ENCODE data around the gene TARS1.

TARS1 gene

DNA sequence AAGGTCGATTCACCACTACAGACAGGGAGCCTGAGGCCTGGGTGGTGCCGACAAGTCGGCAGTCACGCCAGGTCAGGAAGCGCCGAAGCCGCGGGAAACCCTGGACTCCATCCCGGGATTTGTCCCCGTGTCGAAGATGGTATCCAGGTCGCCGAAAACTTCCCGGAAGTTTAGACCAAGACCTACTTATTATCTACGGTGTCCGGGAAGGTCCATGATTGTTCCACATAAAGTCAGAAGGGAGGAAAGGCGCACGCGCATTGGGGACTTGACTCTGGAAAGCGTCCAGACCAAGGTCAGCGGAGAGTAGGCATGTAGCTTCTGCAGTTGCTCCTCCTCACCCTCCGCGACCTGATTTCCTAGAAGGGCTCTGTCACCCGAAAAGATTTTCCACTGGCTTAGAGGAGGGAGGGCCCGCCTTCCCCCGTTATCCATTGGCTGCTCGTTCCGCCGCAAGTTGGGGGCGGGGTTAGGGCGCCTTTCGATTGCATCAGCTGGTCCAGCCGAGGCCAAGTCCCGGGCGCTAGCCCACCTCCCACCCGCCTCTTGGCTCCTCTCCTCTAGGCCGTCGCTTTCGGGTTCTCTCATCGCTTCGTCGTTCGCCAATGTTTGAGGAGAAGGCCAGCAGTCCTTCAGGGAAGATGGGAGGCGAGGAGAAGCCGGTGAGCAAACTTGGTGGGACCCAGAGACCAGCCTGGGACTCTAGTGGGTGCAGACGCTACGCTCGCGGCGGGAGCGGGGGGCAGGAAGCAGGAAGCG, at the start of gene TARS1:
TARS1 (plus strand) TSS at position 484 of the 759 bp plus-strand sequence; CDS start at position 606, 122 bp downstream.
- peak; percentile 67 to 99 (median 94) for DNase-seq

- no peak for DNase-seq
These were observed 42.3 kb upstream of the TARS1 start for GRCh38 chr5:33398501-33398900.

- DNase-seq: no peak
These were observed 40.1 kb upstream of the TARS1 start for GRCh38 chr5:33400675-33401074.

DNA sequence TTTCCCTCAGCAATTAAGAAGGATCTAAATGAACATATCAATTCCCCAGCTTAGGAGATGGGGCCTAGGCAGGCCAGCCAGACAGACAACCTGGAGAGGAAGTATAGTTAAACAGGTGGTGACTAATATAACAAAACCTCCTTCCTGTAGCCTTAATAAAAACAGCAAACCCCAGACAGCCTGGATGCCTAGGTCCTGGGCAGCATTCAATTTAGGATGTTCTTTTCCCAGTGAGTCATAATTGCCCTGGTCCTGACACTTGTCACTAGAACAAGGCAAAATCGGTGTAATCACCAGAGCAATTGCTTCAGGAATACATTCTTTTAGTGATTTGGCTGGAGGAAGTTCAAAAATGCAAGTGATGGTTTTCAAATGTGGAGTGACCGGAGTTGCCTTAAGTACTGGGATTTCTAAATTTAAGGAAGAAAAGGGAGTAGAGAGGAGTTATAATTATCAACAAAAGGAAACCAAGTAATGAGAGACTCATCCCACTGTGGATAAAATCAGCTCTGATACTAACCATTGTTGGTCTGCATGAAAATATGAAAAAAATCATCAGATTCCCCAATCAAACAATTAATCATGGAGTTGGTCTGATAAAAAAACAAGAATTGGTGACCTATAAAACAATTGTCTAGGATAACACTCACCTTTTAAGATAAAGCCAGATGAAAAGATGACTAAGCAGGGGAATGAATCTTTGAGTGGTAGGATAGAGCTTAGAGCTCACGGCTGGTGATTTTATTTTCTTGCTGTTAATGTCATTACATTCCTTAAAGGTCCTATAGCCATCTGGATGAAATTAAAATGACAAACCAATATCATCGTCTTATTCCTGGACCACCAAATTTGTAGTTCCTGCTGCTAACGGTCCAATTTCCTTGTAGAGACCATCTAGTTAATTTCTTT, 39.0 kb upstream of the TARS1 start:
- DNase-seq: no peak

- DNase-seq: no peak
These were observed 37.6 kb upstream of the TARS1 start for GRCh38 chr5:33403187-33403586.

DNA sequence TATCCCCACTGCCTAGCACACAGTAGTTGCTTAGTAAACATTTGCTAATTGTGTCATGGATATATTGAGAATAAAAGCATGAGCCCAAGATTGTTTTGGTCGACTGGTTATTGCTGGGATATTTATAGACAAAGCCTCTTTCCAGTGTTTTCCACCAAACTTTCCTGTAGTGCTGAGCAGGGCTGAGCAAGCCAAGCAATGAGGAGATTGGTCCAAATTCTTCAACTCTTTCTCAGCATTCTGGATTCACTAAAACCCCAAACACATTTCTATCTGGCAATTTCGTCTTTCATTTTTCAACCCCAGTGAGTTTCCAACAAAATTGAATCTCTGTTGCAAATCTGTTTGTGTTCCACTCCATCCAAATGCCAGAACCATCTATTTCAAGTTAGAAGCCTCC, 31.9 kb upstream of the TARS1 start:
- DNase-seq: no peak

DNA sequence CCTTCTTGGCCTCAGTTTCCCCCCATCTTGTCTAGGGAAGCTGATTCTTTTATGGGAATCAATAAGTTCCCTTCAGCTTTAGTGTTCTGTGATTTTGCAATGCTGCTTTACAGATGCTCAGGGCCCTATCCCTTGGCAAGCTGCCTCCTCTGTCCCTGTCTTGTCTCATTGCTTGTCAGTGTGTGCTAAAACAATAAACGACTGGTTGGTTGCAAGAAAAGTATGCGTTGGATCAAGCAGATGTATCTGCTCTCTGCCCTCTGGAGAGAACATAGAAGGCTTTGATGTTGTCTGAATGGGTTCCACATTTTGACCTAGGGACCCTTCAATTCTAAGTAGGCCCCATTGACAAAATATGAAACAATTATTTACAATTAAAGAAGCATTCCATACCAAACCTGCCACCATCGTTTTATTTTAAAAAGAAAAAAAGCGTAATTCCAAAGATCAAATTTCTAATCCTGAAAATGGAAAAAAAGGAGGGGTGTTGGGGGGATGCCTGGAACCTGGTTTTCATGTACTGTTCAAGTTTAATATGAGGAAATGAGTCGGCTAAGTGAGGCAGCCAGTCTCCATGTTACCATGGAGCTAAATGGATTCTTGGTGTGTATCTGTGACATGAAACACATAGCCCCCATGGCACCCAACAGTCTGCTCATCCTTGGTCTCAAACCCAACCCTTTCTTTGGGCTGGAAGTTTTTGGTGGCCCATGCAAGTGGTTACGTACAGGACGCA, 31.2 kb upstream of the TARS1 start:
- DNase-seq: no peak

- no peak for DNase-seq
These were observed 30.5 kb upstream of the TARS1 start for GRCh38 chr5:33410221-33410620.

DNA sequence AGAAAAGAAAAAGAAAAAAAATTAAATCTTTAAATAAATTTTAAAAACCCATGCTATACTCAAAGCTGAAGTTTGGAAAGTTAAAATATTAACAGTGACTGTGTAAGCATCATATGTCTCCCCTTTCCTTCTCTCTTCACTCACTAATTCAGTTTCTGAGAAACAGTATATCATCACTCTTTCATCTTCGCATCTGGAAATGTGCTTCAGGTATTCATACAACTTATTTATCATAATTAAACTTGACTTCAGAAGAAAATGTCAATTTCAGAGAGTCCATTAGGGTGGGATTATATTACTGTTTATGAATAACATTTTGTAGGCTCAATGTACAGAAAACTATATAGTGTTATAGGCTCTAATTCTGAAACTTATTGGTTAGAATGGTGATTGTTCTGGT, 29.3 kb upstream of the TARS1 start:
- DNase-seq: no peak

DNA sequence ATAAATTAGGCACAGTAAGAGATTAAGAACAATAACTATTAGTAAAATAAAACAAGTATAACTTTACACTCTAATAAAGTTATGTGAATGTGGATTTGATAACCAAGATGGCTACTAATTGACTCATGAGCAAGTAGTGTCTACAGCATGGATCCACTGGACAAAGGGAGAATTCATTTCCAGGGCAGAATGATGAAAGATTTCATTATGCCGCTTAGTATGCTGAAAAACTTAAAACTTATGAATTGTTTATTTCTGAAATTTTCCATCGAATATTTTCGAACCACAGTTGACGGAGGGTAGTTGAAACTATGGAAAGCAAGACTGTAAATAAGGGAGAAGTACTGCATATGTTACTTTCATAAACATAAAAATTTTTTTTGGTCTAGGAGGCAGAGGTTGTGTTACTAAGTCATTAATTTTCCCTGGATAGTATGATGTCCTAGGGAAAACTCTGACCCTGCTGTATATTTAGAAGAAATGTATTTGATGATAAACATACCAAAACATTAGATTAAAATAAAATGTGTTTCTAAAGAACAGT, 24.9 kb upstream of the TARS1 start:
- no peak for DNase-seq

- no peak for DNase-seq
These were observed 23.1 kb upstream of the TARS1 start for GRCh38 chr5:33417632-33418031.

DNA sequence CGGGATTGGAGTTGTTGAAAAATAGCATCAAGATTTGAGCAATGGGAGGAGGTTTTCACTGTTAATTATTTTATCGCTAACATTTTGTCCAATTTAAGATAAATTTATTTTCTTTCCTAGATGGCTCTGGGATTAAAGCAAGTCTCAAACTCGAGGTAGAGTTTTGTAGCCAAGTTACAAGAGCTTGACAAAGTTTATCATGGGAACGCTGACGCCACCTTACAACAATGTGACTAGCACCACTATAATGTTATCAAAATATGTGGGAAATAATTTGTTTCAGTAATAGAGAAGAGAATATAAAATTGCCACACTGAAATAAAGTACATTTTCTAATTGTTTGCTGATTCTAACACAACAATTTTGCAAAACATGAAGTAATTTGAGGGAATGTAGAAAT, 19.8 kb upstream of the TARS1 start:
- DNase-seq: no peak

GRCh38 chr5:33422191-33422590, 18.6 kb upstream of the TARS1 start:
- DNase-seq: no peak

DNA sequence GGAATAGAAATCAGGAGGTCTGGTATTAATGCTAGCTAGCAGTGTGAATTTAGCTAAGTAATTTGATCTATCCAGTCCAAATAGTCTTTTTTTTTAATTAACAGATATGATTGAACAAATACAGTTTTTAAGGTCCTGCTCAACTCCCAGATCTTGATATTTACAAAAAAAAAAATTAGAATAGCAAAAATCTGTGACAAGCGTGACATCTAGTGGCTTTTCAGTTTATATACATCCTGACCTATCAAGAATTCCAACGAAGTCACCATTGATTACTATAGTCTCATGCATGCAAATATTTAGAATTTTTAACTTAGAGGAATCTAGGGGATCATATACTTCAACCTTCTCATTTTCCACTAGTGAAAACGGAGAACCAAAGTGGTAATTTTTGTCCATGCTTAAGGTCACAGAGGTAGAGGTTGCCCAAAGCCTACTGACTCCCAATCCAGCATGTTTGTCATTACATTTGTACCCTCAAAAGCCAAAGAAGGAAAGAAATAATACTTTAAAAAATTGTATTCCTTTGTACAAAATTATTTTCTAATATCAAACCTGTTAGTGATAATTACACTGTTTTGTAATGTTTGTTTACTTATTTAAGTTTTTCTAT, 17.6 kb upstream of the TARS1 start:
- DNase-seq: no peak

- no peak for DNase-seq
These were observed 15.5 kb upstream of the TARS1 start for GRCh38 chr5:33425314-33425713.

GRCh38 chr5:33430983-33431382, 9.8 kb upstream of the TARS1 start:
- no peak for DNase-seq

DNA sequence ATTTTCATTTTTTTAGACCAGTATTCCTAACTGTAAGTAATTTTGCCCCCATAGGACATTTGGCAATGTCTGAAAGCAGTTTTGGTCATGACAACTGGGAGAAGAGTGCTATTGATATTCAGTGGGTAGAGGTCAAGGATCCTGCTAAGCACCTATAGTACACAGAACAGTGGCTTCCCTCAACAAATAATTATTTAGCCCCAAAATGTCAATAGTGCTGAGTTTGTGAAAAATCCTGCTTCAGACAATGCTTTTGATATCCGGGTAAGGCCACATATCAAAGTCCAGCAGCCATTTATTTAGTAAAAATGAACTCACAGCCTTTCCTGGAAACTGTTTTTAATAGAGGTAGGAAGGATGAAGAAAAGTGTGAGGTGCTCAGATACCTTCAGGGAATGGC, 8.1 kb upstream of the TARS1 start:
- no peak for DNase-seq

DNA sequence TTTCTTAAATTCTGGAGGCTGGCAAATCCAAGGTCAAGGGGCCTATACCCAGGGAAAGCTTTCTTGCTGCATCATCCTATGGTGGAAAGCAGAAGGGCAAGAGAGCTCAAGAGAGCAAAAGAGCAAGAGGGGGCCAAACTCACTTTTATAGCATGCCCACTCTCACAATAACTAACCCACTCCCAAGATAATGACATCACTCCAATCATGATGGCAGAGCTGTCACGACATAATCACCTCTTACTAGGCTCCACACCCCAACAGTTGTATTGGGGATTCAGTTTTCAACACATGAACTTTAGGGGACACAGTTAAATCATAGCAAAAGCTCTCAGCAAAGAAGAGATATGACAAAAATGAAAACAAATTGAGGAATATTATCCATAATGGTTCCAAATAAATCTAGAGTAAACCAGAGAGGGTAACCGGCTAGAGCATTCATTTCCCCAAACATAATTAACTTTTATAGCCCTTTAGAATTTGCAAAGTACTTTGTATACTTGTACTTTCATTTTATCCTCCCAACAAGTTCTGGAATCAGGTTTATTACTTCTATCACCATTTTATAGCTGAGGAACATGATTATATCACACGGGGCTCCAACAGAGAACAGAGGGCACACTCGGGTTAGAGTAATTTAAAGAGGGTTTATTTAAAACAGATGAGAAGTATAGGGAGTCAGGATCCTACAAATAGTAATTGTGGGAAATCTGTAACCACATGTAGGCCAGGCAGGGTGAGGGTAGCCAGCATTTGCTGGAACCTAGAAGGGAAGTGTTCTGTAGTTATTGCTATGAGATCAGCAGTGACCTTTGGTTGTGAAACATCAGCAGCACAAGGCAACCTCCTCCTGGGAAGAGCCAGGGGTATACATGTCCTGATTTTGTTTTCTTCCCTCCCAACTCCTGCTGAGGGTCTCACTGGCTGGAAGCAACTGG, 7.2 kb upstream of the TARS1 start:
- DNase-seq: no peak

DNA sequence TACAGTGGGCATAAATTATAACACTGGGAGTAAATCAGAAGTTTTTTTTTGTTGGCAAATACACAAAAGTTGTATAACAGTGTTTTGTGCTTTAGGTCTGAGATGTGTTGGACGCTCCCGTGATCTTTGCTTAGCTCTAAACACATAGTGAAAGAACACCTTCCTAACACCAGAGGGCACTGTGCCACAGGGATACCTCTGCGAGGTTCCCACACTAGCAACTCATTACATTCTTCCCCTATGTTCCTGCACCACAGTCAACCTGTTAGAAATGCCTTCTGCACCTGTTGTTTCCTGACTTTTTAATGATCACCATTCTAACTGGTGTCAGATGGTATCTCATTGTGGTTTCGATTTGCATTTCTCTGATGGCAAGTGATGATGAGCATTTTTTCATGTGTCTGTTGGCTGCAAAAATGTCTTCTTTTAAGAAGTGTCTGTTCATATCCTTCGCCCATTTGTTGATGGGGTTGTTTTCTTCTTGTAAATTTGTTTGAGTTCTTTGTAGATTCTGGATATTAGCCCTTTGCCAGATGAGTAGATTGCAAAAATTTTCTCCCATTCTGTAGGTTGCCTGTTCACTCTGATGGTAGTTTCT, 4.8 kb upstream of the TARS1 start:
- peak in 42 of 56 donors; percentile 2 to 83 (median 20) for DNase-seq

DNA sequence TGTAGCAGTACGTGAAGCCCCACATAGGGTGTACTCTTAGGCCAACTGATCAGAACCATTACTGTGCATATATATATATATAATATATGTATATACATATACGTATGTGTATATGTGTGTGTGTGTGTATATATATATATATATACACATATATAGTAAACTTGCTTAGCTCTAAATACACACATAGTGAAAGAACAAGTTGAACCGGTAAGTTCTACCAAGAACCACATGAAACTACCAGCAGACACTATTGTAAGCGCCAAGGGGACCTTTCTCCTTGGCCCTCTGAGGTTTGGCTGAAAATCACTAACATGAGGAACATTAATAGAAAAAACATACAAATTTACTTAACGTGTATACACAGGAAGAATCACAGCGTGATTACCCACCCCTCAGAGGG, 1.8 kb upstream of the TARS1 start:
- no peak for DNase-seq
